SU-DHL-6 (cell line): ENCODE data around the gene SGCD.

ENCODE experiments used
- H2AFZ ChIP-seq: fragments of 200-600 bp; sonication (generic); 2 replicates; pipeline ENCODE4 v1.6.1; 2014; ENCODE audit warnings: low read depth, mild to moderate bottlenecking, moderate library complexity, mixed read lengths, antibody characterized with exemption, low read length; ENCODE audit not compliant: severe bottlenecking
- H3F3A ChIP-seq: fragments of 200-600 bp; shearing (Covaris generic); 2 replicates; pipeline ENCODE4 v1.6.0; 2016; ENCODE audit warnings: antibody characterized with exemption, mild to moderate bottlenecking; ENCODE audit not compliant: insufficient read depth
- H3K27ac ChIP-seq: fragments of 200-600 bp; sonication (generic); 2 replicates; pipeline ENCODE4 v1.5.1; 2016; ENCODE audit warnings: low read depth, mild to moderate bottlenecking, low read length, moderate library complexity, mixed read lengths
- H3K27me3 ChIP-seq: fragments of 200-600 bp; sonication (generic), shearing (Covaris generic); 2 replicates; pipeline ENCODE4 v1.6.0; 2014; ENCODE audit warnings: mild to moderate bottlenecking, low read length
- H3K36me3 ChIP-seq: fragments of 200-600 bp; sonication (generic); 2 replicates; pipeline ENCODE4 v1.6.1; 2014; ENCODE audit warnings: mild to moderate bottlenecking, low read length, mixed read lengths
- H3K4me2 ChIP-seq: fragments of 300-600, 200-600 bp; shearing (Covaris generic), sonication (generic); 2 replicates; pipeline ENCODE4 v1.6.0; 2014; ENCODE audit warnings: low read length, low read depth, mild to moderate bottlenecking; ENCODE audit not compliant: poor library complexity, severe bottlenecking
- H3K4me3 ChIP-seq: fragments of 200-600 bp; sonication (generic); 2 replicates; pipeline ENCODE4 v1.5.1; 2014; ENCODE audit warnings: antibody characterized with exemption, low read length, mild to moderate bottlenecking, mixed read lengths; ENCODE audit not compliant: insufficient read depth, poor library complexity, severe bottlenecking
- H3K79me2 ChIP-seq: fragments of 200-600 bp; sonication (generic); 2 replicates; pipeline ENCODE4 v1.6.1; 2014; ENCODE audit warnings: mild to moderate bottlenecking, low read length, moderate library complexity; ENCODE audit not compliant: insufficient read depth
- H3K9ac ChIP-seq: fragments of 200-600 bp; sonication (generic); 2 replicates; pipeline ENCODE4 v1.7.0; 2014; ENCODE audit warnings: mild to moderate bottlenecking, low read length
- H3K9me2 ChIP-seq: fragments of 200-600 bp; sonication (generic); replicated peaks from 2 replicates; pipeline ENCODE4 v1.6.1; 2014; ENCODE audit warnings: low read length; ENCODE audit not compliant: insufficient read depth
- H3K9me3 ChIP-seq: fragments of 200-600 bp; sonication (generic); 2 replicates; pipeline ENCODE4 v1.6.1; 2014; ENCODE audit warnings: low read length, mixed read lengths; ENCODE audit not compliant: insufficient read depth
- H4K20me1 ChIP-seq: fragments of 200-600 bp; sonication (generic); 2 replicates; pipeline ENCODE4 v1.6.1; 2014; ENCODE audit warnings: low read depth, mild to moderate bottlenecking, antibody characterized with exemption, low read length, moderate library complexity, mixed read lengths
- CTCF ChIP-seq: fragments of 200-600 bp; sonication (generic); IDR thresholded peaks from one replicate; pipeline ENCODE4 v1.5.1; 2017; ENCODE audit warnings: antibody characterized with exemption, mild to moderate bottlenecking, low read length, moderate library complexity; ENCODE audit not compliant: insufficient read depth, poor library complexity, severe bottlenecking
- EZH2phosphoT487 ChIP-seq: fragments of 200-600 bp; sonication (generic), shearing (Covaris generic); conservative IDR thresholded peaks from 2 replicates; pipeline ENCODE4 v1.6.1; 2018; ENCODE audit warnings: mild to moderate bottlenecking, antibody characterized with exemption, low read length, moderate library complexity, mixed read lengths

Gene SGCD

GRCh38 chr5:156515121-156515520 lies 188.2 kb downstream of the SGCD start:
- no peaks in the 10 kb centered on the region for H3K36me3 ChIP-seq
- H3K9ac ChIP-seq: no peak overlapping the region
- no peak overlapping the region for H3K4me2 ChIP-seq
- TF ChIP-seq EZH2phosphoT487: no peak
- no peak for TF ChIP-seq CTCF
- no peaks in the 10 kb centered on the region for H3K27me3 ChIP-seq
- H4K20me1 ChIP-seq: no peaks in the 10 kb centered on the region
- H3K79me2 ChIP-seq: no peaks in the 10 kb centered on the region
- H3K9me3 ChIP-seq: no peaks in the 10 kb centered on the region
- no peak overlapping the region for H3K27ac ChIP-seq
- no peaks in the 10 kb centered on the region for H3F3A ChIP-seq
- no peaks in the 10 kb centered on the region for H3K9me2 ChIP-seq
- no peak overlapping the region for H2AFZ ChIP-seq
- H3K4me3 ChIP-seq: no peak overlapping the region

GRCh38 chr5:156515803-156516360 lies 188.9 kb downstream of the SGCD start:
- Histone ChIP-seq H4K20me1 (no peaks in the 10 kb centered on the region), H3K27me3 (no peaks in the 10 kb centered on the region), H3K4me2 (no peak overlapping the region), H3F3A (no peaks in the 10 kb centered on the region), H3K36me3 (no peaks in the 10 kb centered on the region), H3K79me2 (no peaks in the 10 kb centered on the region), H3K27ac (no peak overlapping the region), H3K9me3 (no peaks in the 10 kb centered on the region), H3K9ac (no peak overlapping the region), H3K9me2 (no peaks in the 10 kb centered on the region), H2AFZ (no peak overlapping the region), H3K4me3 (no peak overlapping the region)
- no peak for TF ChIP-seq EZH2phosphoT487

GRCh38 chr5:156522651-156523529 lies 195.9 kb downstream of the SGCD start:
- Histone ChIP-seq H3K36me3 (no peaks in the 10 kb centered on the region), H3K4me2 (no peak overlapping the region), H3K9ac (no peak overlapping the region), H3K27ac (no peak overlapping the region), H4K20me1 (no peaks in the 10 kb centered on the region), H3K27me3 (no peaks in the 10 kb centered on the region), H3K79me2 (no peaks in the 10 kb centered on the region), H3K9me3 (no peaks in the 10 kb centered on the region), H2AFZ (no peak overlapping the region), H3K4me3 (no peak overlapping the region), H3F3A (no peaks in the 10 kb centered on the region), H3K9me2 (no peaks in the 10 kb centered on the region)
- TF ChIP-seq EZH2phosphoT487: no peak
- no peak for TF ChIP-seq CTCF

- H3K9me2 ChIP-seq: no peaks in the 10 kb centered on the region
- no peaks in the 10 kb centered on the region for H3K27me3 ChIP-seq
- H3F3A ChIP-seq: no peaks in the 10 kb centered on the region
- H3K36me3 ChIP-seq: no peaks in the 10 kb centered on the region
- no peak overlapping the region for H3K4me2 ChIP-seq
- no peaks in the 10 kb centered on the region for H4K20me1 ChIP-seq
- H3K9ac ChIP-seq: no peak overlapping the region
- H3K79me2 ChIP-seq: no peaks in the 10 kb centered on the region
- H3K27ac ChIP-seq: no peak overlapping the region
- TF ChIP-seq EZH2phosphoT487 (no peak), CTCF (no peak)
- H2AFZ ChIP-seq: no peak overlapping the region
- H3K4me3 ChIP-seq: no peak overlapping the region
- H3K9me3 ChIP-seq: no peaks in the 10 kb centered on the region
These were observed 196.6 kb downstream of the SGCD start for GRCh38 chr5:156523607-156524006.
